HG02588 (cell line): ENCODE results near the gene TMEM114.

ENCODE experiments used
- ATAC-seq: cut with Tn5 transposase; IDR thresholded peaks from one replicate; pipeline ENCODE4 v1.9.1; 2021; ENCODE audit warnings: mild to moderate bottlenecking, moderate library complexity; ENCODE audit not compliant: unreplicated experiment

Gene TMEM114

DNA sequence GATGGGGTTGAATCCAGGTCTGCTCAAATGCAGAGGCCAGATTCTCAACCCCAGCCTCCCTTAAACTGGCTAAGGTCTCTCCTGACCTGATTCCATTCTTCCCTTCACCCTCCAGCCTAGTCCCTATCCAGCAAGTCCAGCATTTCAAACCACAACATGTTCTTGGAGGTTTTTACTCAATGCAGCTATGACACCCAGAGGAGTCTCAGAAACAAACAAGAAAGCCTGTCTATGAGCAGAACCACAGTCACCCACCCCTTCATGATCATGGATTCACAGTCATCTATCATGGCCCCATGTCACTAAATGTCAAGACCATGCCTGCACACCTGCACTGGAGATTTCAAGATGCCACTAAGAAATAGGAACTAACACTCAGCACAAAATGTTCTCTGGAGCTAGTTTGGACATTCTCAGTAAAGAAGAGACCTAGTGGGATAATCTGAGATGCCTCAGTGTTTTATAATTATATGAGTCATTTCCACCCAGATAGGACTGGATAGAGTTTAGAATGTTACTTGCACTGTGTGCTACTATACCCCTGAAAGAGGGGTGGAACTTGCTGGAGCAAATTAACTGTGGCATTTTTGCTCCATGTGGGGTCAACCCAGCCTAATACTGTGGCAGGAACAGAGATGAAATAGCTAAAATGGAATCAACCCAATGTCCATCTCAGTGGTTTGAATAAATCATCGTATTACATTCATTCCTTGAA lies 21.7 kb upstream of the TMEM114 start:
- no peak for ATAC-seq

DNA sequence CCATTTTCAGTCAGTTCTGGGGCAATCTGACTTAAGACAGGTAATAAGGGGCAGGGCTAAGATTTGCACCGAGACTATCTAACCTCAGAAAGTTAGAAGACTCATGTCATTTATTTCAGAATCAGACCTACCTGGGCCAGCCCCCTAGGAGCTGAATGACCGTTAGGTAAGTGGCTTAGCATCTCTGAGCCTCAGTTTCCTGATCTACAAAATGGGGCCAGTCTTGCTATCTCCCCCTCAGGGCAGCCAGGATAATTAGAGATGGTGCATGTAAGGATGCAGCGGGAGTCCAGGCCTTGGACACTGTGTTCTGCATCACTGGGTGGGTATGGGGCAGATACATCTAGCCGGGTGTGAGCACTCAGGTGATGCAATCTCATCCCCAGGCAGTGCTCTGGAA lies 20.8 kb upstream of the TMEM114 start:
- no peak for ATAC-seq

DNA sequence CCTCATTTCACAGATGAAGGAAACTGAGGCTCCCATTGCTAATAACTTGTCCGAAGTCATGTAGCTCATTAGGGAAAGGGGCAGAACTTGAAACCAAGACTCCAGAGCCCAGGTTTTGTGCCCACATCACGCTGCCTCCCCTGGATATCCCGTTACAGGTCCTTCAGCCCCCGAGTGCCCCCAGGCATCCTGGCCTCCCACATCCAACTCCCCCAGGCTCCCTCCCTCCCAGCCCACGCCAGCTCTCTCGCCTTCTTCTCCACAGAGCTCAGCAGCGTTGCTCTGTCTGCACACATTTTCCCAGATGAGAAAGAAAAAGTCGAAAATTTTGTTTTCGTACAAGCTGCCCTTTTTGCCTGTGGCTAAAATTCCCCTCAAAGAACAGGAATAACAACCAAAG lies 16.9 kb upstream of the TMEM114 start:
- ATAC-seq, result no peak

DNA sequence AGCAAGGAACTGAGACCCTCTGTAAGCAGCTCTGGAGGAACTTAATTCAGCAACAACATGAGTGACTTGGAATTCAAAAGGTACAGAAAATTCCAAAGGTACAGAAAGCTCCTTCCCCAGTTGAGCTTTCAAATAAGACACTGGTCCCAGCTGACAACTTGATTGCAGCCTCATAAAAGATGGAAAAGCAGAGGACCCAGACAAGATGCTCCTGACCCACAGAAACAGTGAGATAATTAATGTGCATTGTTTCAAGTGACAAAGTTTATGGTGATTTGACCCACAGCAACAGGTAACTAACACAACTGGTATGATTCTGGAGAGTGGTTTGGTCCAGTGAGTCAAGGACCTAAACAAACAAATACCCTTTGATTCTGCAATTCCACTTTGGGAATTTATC lies 15.2 kb upstream of the TMEM114 start:
- no peak for ATAC-seq

DNA sequence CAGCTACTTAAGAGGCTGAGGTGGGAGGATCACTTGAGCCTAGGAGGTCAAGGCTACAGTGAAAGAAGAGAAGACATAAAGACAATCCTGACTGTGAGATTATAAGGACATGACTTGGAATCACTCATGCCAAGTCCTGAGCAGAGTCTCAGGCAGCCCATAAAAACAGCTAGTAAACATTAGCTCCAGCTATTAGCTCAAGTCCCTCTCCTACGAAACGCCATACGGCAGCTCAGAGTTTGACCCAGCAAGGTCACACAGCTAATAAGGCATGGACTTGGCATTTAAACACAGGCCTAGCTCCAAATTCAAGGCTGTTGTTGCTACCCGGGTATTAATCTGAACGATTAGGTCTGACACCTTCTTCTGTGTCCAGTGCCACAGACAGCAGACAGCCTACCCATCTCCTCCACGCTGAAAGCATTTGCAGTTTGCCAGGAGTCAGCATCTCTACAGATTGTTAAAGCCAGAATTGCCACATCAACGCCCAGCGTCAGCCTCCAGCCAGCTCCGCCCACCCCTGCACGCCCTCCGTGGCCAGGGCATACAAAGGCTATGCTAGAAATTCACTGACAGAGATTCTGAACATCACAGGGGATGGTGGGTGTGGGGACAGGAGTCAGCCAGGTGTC lies 9.9 kb upstream of the TMEM114 start:
- ATAC-seq, result no peak

DNA sequence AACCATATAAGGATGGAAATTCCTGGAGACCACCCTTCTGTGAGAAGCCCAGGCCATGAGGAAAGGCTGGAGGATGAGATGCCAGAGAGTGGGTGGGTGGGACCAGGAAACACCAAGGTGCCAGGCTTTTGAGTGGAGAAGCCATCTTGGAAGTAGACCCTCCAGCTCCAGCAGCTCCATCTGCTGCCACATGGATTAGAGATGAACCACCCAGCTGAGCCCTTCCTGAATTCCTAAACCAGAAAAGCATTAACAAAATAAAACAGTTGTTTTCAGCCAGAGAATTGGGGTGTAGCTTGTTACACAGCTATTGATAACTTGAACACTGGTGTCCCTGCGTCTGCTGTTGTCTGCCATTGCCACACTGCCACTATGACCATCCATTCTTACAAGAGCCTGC lies 6.3 kb upstream of the TMEM114 start:
- ATAC-seq, result no peak

DNA sequence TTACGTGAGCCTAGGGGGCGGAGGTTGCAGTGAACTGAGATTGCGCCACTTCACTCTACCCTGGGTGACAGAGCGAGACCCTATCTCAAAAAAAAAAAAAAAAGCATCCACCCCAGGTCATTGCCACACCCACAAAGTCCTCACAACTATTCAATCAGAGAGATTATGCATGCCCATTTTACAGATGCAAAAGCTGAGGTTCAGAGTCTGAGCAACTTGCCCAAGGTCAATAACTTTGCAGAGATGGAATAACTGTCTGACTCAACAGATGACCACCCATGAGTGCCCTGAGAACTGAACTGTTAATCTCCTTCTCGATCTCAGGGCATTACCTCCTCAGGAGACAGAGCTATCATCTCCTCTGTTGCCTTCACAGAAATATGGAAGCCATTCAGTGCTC lies 5.5 kb upstream of the TMEM114 start:
- no peak for ATAC-seq

DNA sequence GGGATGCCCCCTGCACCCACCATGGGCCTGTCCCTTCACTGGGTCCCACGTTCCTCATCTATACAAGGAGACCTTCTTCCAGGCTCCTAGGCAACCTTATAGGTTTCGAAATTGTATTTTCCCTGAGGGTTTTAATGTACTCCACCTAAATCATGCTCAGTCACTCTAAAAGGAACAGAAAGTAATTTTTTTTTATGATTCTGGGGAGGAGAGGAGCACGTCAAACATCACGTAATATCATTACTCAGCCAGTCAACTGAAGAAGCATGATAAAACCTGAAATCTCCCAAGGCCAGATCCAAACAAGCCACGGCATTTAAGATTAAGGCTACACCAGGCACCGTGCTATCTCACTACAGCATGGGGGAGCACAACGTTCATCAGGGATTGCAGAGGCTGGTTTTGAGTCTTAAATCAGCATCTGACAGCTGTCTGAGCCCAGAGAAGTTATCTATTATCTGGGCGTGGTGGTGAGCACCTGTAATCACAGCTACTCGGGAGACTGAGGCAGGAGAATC lies 3.9 kb upstream of the TMEM114 start:
- no peak for ATAC-seq

DNA sequence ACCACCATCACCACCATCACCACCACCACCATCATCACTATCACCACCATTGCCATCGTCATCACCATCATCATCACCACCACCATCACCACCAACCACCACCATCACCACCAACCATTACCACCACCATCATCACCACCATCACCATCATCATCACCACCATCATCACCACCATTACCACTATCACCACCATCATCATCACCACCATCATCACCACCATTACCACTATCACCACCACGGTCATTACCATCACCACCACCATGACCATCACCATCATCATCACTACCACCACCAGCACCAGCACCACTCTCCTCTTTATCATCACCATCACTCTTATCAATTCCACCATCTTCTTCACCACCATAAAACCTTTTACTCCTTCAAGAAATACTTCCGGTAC lies 1.1 kb upstream of the TMEM114 start:
- ATAC-seq, result no peak

DNA sequence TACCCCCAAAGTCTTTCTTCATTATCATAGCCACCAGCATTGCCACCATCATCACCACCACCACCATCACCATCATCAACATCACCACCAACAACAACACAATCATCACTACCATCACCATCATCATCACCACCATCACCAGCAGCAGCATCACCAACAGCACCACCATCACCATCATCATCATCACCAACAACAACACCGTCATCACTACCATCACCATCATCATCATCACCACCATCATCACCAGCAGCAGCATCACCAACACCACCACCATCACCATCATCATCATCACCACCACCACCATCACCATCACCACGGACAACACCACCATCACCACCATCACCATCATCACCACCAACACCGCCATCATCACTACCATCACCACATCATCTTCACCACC lies 500 bp upstream of the TMEM114 start:
- ATAC-seq, result no peak

DNA sequence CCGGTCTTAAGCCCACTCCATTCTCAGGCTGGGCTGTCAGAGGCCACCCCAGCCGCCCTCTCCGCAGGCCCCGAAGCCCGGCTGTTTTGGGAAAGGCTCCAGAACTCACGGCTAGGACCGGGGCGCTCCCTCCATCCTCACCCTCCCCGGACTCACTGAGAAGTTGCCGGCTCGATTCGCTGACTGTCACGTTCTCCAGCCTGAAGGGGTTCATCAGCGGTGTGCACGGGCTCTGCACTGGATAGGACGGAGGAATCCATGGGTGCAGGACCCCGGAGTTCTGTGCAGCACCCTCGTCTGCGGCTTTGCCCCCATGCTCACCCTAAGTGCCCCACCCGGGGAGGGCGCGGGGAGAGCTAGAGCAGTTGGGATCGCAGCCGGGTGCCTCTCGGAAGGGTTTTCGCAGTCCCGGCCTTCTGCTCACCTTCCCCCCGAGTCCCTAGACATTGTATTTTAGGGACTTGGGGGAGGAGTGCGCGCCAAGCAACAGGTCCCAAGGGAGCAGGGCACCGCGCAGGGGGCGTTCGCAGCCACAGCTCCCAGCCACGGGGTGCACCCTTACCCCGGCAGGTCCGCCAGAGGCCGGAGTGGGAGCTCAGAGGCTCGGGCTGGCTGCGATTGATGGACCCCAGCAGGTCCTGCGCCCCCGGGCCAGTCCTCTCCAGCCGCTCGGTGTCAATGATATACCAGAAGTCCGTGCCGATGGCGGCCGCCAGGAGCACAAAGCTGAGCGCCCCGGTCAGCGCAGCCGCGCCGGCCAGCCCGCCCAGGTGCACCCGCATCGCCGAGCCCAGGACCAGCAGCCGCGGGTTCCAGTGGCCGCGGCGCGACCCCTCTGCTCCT lies 1.0 kb downstream of the TMEM114 start:
- ATAC-seq, result no peak

DNA sequence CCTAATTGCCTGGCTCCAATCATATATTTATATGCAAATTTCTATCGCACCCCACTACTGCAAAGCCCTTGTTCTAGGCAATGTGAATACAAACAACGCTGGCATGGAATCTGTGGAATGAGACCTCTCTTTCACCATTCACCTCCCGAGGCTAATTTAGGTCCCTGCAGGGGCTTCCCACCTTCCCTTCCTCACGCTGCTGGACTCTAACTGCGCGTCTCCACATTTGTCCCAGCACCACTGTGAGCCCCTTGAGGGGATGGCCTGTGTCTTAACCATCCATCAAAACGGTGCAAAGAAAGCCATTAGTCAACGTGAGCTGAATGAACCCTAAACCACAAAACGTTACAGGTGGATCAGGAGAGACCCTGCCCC lies 1.6 kb downstream of the TMEM114 start:
- ATAC-seq, result no peak

DNA sequence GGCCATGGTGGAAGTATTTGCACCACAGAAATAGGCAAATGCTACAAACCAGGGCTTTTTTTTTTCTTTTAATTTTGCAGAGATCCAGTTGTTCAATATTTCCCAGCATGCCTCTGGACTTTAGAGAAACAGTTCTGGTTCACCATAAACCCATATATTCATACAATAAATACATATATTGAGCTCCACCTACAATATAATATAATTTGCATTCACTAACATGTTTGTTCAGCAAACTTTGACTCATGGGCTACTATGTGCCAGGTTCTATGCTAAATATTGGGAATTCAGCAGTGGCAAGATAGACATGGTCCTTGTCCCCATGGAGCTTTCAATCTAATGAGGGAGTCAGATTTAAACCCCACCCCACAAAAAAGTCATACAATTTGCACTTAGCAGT lies 3.2 kb downstream of the TMEM114 start:
- no peak for ATAC-seq

DNA sequence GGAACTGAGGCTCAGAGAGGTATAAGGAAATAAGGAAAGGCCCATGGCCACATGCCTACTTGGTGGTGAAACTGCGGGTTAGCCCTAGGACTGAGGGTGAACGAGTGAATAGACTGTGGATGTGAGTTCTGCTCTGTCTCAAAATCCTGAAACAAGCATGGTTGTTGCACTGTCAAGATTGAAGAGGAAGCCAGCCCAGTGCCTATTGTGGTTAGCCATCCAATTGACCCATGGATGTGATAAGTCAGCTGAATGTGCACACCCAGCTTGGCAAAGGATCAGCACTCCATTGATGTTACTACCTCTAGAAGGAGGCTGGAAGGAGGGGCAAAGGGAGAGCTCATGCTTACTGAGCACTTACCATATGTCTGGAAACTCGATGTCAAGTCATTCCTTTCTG lies 4.5 kb downstream of the TMEM114 start:
- ATAC-seq, result no peak

DNA sequence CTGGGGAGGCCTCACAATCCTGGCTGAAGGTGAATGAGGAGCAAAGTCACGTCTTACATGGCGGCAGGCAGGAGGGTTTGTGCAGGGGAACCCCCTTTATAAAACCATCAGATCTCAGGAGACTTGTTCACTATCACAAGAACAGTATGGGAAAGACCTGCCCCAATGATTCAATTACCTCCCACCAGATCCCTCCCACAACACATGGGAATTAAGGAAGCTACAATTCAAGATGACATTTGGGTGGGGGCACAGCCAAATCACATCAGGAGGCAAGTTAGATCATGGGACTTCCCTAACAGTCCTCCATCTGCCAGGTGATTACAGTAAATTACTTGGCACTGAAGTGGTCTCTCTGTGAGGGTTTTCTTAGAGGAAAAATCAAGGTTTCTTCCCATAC lies 5.3 kb downstream of the TMEM114 start:
- ATAC-seq, result no peak

DNA sequence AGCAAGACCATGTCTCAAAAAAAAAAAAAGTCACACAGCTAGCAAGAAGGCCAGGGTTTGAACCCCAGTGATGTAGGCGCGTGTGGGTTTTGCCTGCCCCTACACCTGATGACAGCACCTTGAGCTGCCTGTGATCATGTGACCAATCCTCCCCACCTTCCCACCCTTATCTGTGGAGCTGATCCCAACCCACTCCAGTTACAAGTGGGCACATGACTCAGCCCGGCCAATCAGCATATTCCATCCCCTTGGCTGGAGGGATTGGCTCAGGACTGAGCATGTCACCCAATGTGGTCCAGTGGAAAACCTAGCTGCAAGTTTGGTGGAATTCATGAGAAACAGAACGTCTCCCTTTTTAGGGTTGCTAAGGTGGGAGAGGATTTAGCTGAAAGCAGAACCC lies 6.6 kb downstream of the TMEM114 start:
- ATAC-seq, result no peak

DNA sequence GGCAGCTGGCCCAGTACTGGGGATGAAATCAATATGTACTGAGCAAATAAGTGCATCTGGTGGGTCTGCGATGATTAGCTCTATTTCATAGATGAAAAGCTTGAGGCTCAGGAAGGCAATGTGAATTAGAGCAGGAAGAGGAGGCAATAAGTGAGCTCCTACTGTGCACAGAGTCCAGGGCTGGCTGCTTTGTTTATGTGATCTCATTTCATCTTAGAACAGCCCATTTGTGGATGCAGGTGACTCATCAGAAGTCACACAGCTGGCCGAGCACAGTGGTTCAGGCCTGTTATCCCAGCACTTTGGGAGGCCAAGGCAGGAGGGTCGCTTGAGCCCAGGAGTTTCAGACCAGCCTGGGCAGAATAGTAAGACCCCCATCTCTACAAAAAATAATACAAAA lies 7.1 kb downstream of the TMEM114 start:
- no peak for ATAC-seq

DNA sequence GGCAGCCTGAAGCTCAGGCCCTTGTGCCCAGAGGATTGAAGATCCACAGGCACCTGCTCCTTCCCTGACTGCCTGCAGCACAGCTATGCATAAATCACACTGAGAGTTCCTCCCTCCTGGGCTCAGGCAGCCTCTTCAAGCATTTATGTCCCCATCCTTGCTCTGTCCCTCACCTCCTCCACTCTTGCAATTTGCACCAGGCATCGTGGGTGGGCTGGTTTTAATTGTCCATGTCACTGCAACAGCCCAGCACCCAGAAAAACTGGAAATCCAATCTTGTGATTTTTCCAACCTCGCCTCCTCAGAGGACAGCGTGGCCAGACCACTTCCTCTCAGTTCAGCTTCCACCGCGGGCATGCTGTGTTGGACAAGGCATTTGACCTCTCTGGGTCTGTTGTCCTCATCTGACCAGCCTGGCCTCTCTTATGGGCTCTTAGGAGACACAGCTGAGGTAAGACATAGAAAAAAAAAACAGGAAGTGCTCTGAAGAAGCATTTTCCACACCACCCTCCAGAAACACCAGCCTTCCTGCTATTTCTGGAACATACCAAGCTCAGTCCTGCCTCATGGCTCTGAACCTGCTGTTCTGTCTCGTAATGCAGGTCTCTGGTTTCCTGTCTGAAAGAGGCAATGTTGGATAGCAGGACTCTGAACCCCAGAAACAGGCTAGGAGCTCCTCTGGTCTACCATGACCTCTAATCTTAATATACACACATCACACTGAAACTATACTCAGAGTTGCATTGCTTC lies 8.3 kb downstream of the TMEM114 start:
- ATAC-seq, result no peak

DNA sequence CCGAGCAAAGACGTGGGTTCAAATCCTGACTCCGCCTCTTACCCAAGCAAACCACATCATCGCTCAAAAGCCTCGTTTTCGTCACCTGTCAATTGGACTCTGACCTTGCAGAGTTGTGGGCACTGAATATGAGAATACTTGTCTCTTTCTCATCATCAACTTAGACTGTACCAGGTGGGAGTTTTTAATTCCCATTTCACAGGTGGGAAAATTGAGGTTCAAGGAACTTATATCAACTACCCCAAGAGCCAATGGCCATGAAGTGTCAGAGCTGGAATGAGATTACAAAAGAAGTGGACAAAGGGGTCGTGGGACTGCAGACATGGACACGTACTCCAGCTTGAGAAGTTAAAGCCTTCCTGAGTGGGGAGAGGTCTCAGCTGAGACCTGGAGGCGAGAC lies 10.8 kb downstream of the TMEM114 start:
- no peak for ATAC-seq

DNA sequence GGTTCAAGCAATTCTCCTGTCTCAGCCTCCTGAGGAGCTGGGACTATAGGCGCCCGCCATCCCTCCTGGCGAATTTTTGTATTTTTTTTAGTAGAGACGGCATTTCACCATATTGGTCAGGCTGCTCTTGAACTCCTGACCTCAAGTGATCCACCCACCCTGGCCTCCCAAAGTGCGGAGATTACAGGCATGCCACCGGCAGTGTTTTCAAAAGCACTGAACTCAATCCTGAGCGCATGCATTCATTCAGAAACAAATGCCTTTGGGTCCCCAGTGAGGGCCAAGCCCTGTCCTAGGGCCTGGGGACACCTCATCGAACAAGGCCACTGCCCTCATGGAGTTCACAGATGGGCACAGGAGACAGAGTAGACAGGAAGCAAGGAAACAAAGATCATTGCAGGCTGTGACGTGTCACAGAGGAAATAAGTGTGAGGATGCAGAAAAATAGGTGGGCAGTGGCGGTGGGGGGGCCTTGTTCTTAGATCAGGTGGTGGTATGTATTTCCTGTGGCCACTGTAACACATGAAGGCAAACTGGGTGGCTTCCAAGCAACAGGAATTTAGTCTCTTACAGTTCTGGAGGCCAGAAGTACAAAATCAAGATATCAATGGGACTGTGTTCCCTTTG lies 12.5 kb downstream of the TMEM114 start:
- ATAC-seq, result no peak
